GM23338 (cell line): ENCODE results near the gene HS1BP3. TPM values are rescaled to one million over a fixed set of nuclear protein-coding genes. Genes with fewer than 3 reads are reported as not detected.

Source experiments
- ATAC-seq: fragments of 200-7000 bp; cut with Tn5 transposase; 3 replicates; pipeline ENCODE4 v1.9.1; 2020
- DNase-seq: peaks from one replicate; pipeline ENCODE4 v3.0.0-alpha.2; 2015; ENCODE audit warnings: low spot score
- H2AFZ ChIP-seq: fragments of 200-600 bp; sonication (generic); 2 replicates; pipeline ENCODE4 v1.8.0; 2016; ENCODE audit warnings: antibody characterized with exemption, mild to moderate bottlenecking, moderate library complexity
- H3F3A ChIP-seq: fragments of 200-600 bp; sonication (generic); replicated peaks from 2 replicates; pipeline ENCODE4 v1.8.0; 2017; ENCODE audit warnings: antibody characterized with exemption, mixed run types, low read depth
- H3K27ac ChIP-seq: fragments of 200-600 bp; sonication (generic); 2 replicates; pipeline ENCODE4 v1.6.1; 2016; ENCODE audit warnings: low read depth
- H3K27me3 ChIP-seq: fragments of 200-600 bp; sonication (generic); 2 replicates; pipeline ENCODE4 v1.8.0; 2016; ENCODE audit warnings: mild to moderate bottlenecking, mixed run types, moderate library complexity; ENCODE audit not compliant: insufficient read depth
- H3K36me3 ChIP-seq: fragments of 200-600 bp; sonication (generic); 2 replicates; pipeline ENCODE4 v1.8.0; 2016; ENCODE audit warnings: mild to moderate bottlenecking; ENCODE audit not compliant: insufficient read depth
- H3K4me1 ChIP-seq: fragments of 200-600 bp; sonication (generic); 2 replicates; pipeline ENCODE4 v1.8.0; 2016; ENCODE audit warnings: mild to moderate bottlenecking, moderate library complexity; ENCODE audit not compliant: insufficient read depth
- H3K4me2 ChIP-seq: fragments of 200-600 bp; sonication (generic); 2 replicates; pipeline ENCODE4 v1.7.1; 2017; ENCODE audit warnings: mixed run types
- H3K4me3 ChIP-seq: fragments of 200-600 bp; sonication (generic); 2 replicates; pipeline ENCODE4 v1.6.1; 2016; ENCODE audit warnings: mixed run types
- H3K79me2 ChIP-seq: fragments of 200-600 bp; sonication (generic); replicated peaks from 2 replicates; pipeline ENCODE4 v1.8.0; 2017; ENCODE audit warnings: mild to moderate bottlenecking; ENCODE audit not compliant: insufficient read depth
- H3K9me2 ChIP-seq: fragments of 200-600 bp; sonication (generic); 2 replicates; pipeline ENCODE4 v1.8.0; 2017; ENCODE audit not compliant: insufficient read depth
- H4K20me1 ChIP-seq: fragments of 200-600 bp; sonication (generic); replicated peaks from 2 replicates; pipeline ENCODE4 v1.8.0; 2017; ENCODE audit warnings: mild to moderate bottlenecking; ENCODE audit not compliant: insufficient read depth
- H3K27ac Mint-ChIP-seq: 2 replicates; pipeline ENCODE4 v1.8.0; 2020; ENCODE audit warnings: inconsistent platforms, mild to moderate bottlenecking, moderate library complexity, mixed read lengths
- H3K27me3 Mint-ChIP-seq: 3 replicates; pipeline ENCODE4 v1.8.0; 2022; ENCODE audit warnings: low read depth, mild to moderate bottlenecking, moderate library complexity, mixed read lengths, inconsistent platforms; ENCODE audit not compliant: insufficient read depth, poor library complexity
- H3K36me3 Mint-ChIP-seq: 3 replicates; pipeline ENCODE4 v1.8.0; 2021; ENCODE audit warnings: low read depth, mild to moderate bottlenecking, inconsistent platforms, moderate library complexity, mixed read lengths
- H3K4me1 Mint-ChIP-seq: 3 replicates; pipeline ENCODE4 v1.8.0; 2020; ENCODE audit warnings: mild to moderate bottlenecking, inconsistent platforms, mixed read lengths
- H3K4me3 Mint-ChIP-seq: 3 replicates; pipeline ENCODE4 v1.8.0; 2021; ENCODE audit warnings: moderate library complexity, mild to moderate bottlenecking, inconsistent platforms, mixed read lengths
- H3K9me3 Mint-ChIP-seq: 3 replicates; pipeline ENCODE4 v1.8.0; 2020; ENCODE audit warnings: moderate library complexity, mild to moderate bottlenecking, inconsistent platforms, mixed read lengths
- CREB1 ChIP-seq: fragments of 250-450 bp; sonication (Bioruptor Pico); IDR thresholded peaks from 2 replicates; pipeline ENCODE4 v1.5.0; 2020; ENCODE audit warnings: low read depth, mild to moderate bottlenecking, moderate library complexity
- EZH2 ChIP-seq: fragments of 200-600 bp; sonication (generic); IDR thresholded peaks from one replicate; pipeline ENCODE4 v1.8.0; 2017; ENCODE audit warnings: antibody characterized with exemption, mild to moderate bottlenecking, low read depth; ENCODE audit not compliant: unreplicated experiment
- EZH2phosphoT487 ChIP-seq: fragments of 200-600 bp; sonication (generic); IDR thresholded peaks from one replicate; pipeline ENCODE4 v1.8.1; 2018; ENCODE audit warnings: antibody characterized with exemption; ENCODE audit not compliant: unreplicated experiment
- JUNB ChIP-seq: IDR thresholded peaks from one replicate; pipeline ENCODE4 v1.6.1; 2016; ENCODE audit warnings: antibody characterized with exemption; ENCODE audit not compliant: unreplicated experiment
- NANOG ChIP-seq: IDR thresholded peaks from 2 replicates; pipeline ENCODE4 v1.6.1; 2016; ENCODE audit warnings: antibody characterized with exemption, borderline replicate concordance
- POLR2AphosphoS5 ChIP-seq: IDR thresholded peaks from 2 replicates; pipeline ENCODE4 v1.6.1; 2016; ENCODE audit warnings: antibody characterized with exemption, low read depth
- STAT1 ChIP-seq: IDR thresholded peaks from one replicate; pipeline ENCODE4 v1.6.1; 2016; ENCODE audit warnings: antibody characterized with exemption; ENCODE audit not compliant: unreplicated experiment
- ZNF114 ChIP-seq: fragments of 250-450 bp; sonication (Bioruptor Pico); IDR thresholded peaks from 2 replicates; pipeline ENCODE4 v1.5.0; 2020; ENCODE audit warnings: mild to moderate bottlenecking, moderate library complexity
- ZNF331 ChIP-seq: fragments of 250-450 bp; sonication (Bioruptor Pico); IDR thresholded peaks from 2 replicates; pipeline ENCODE4 v1.5.0; 2020; ENCODE audit warnings: low read depth, mild to moderate bottlenecking, moderate library complexity
- polyA plus RNA-seq: library from polyadenylated mRNA; unstranded; fragments of >200 nt; fragmentation: Nextera tagmentation; extraction: Ambion mirVana; gene quantifications from 2 replicates; pipeline ENCODE4 v1.2.1, GENCODE V29; 2016
- total RNA-seq: library from RNA; depleted of rRNA; stranded (reverse); fragments of >200 nt; shearing (Covaris generic); gene quantifications from 2 replicates; pipeline ENCODE4 v1.2.3, GENCODE V29; 2014
- TF ChIP-seq, protein P1 (sequence below): fragments of 250-450 bp; sonication (Bioruptor Pico); IDR thresholded peaks from 2 replicates; pipeline ENCODE4 v1.5.0; 2020; ENCODE audit warnings: mild to moderate bottlenecking, moderate library complexity
- TF ChIP-seq, protein P2 (sequence below): IDR thresholded peaks from one replicate; pipeline ENCODE4 v1.6.1; 2018; ENCODE audit warnings: antibody characterized with exemption; ENCODE audit not compliant: unreplicated experiment
- TF ChIP-seq, protein P3 (sequence below): IDR thresholded peaks from 2 replicates; pipeline ENCODE4 v1.6.1; 2016; ENCODE audit warnings: antibody characterized with exemption
- TF ChIP-seq, protein P4 (sequence below), 2 experiments: fragments of 200-600 bp in 1 of 2; sonication (generic) in 1 of 2; conservative IDR thresholded peaks; 2 replicates each; pipeline versions ENCODE4 v1.5.1 to v1.6.1; 2016 to 2017; ENCODE audit warnings: antibody characterized with exemption in 2 of 2, low read depth in 2 of 2, mild to moderate bottlenecking in 2 of 2, moderate library complexity in 1 of 2

HS1BP3 gene
- total and polyA plus RNA-seq, 2 experiments from 2014 or later: 7.2 to 15.0 TPM

DNA sequence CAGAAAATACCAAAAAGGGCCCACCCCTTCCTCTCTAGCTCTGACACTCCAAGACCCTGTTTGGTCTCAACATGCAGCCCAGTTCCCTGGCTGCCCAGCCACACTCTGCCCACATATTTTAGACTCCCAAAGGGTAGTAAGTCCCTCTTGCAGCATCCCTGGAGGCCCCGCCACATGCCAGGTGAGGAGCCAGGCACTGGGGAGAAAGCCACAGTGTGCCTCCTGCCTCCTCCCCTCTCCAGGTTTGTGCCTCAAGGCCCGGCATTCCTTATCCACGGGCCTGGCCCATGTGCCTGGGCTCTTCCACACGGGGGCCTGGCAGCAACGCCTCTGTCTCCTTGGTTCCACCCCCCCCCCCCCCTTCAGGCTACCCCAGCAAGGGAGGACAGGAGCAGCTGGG, 75.5 kb downstream of the HS1BP3 start:
- H3K4me1 ChIP-seq: no peaks in the 10 kb centered on the region
- no peak overlapping the region for H3K4me3 Mint-ChIP-seq
- no peaks in the 10 kb centered on the region for H3K9me3 Mint-ChIP-seq
- H3K27me3 ChIP-seq: no peaks in the 10 kb centered on the region
- no peak overlapping the region for H3K27ac ChIP-seq
- peaks cover 20% of the 10 kb centered on the region for H3K27me3 Mint-ChIP-seq
- no peaks in the 10 kb centered on the region; the same call in 1 of the 2 replicates for H3K9me2 ChIP-seq
- no peak overlapping the region for H3K4me2 ChIP-seq
- no peaks in the 10 kb centered on the region for H3K36me3 ChIP-seq
- H3F3A ChIP-seq: no peaks in the 10 kb centered on the region
- peaks cover 5% of the 10 kb centered on the region; the same call in 1 of the 3 replicates for H3K4me1 Mint-ChIP-seq
- H3K27ac Mint-ChIP-seq: no peak overlapping the region
- no peaks in the 10 kb centered on the region for H3K79me2 ChIP-seq
- no peaks in the 10 kb centered on the region for H3K36me3 Mint-ChIP-seq
- DNase-seq (no peak), ATAC-seq (peak; percentile 30; the same call in 2 of the 3 replicates)
- no peak overlapping the region for H2AFZ ChIP-seq
- TF ChIP-seq ZNF331 (CRISPR knock-in tag) (no peak), NANOG (no peak), CREB1 (no peak), STAT1 (no peak), ZNF114 (no peak), POLR2AphosphoS5 (no peak), JUNB (no peak), EZH2phosphoT487 (no peak), EZH2 (no peak)
- TF ChIP-seq, protein P1, sequence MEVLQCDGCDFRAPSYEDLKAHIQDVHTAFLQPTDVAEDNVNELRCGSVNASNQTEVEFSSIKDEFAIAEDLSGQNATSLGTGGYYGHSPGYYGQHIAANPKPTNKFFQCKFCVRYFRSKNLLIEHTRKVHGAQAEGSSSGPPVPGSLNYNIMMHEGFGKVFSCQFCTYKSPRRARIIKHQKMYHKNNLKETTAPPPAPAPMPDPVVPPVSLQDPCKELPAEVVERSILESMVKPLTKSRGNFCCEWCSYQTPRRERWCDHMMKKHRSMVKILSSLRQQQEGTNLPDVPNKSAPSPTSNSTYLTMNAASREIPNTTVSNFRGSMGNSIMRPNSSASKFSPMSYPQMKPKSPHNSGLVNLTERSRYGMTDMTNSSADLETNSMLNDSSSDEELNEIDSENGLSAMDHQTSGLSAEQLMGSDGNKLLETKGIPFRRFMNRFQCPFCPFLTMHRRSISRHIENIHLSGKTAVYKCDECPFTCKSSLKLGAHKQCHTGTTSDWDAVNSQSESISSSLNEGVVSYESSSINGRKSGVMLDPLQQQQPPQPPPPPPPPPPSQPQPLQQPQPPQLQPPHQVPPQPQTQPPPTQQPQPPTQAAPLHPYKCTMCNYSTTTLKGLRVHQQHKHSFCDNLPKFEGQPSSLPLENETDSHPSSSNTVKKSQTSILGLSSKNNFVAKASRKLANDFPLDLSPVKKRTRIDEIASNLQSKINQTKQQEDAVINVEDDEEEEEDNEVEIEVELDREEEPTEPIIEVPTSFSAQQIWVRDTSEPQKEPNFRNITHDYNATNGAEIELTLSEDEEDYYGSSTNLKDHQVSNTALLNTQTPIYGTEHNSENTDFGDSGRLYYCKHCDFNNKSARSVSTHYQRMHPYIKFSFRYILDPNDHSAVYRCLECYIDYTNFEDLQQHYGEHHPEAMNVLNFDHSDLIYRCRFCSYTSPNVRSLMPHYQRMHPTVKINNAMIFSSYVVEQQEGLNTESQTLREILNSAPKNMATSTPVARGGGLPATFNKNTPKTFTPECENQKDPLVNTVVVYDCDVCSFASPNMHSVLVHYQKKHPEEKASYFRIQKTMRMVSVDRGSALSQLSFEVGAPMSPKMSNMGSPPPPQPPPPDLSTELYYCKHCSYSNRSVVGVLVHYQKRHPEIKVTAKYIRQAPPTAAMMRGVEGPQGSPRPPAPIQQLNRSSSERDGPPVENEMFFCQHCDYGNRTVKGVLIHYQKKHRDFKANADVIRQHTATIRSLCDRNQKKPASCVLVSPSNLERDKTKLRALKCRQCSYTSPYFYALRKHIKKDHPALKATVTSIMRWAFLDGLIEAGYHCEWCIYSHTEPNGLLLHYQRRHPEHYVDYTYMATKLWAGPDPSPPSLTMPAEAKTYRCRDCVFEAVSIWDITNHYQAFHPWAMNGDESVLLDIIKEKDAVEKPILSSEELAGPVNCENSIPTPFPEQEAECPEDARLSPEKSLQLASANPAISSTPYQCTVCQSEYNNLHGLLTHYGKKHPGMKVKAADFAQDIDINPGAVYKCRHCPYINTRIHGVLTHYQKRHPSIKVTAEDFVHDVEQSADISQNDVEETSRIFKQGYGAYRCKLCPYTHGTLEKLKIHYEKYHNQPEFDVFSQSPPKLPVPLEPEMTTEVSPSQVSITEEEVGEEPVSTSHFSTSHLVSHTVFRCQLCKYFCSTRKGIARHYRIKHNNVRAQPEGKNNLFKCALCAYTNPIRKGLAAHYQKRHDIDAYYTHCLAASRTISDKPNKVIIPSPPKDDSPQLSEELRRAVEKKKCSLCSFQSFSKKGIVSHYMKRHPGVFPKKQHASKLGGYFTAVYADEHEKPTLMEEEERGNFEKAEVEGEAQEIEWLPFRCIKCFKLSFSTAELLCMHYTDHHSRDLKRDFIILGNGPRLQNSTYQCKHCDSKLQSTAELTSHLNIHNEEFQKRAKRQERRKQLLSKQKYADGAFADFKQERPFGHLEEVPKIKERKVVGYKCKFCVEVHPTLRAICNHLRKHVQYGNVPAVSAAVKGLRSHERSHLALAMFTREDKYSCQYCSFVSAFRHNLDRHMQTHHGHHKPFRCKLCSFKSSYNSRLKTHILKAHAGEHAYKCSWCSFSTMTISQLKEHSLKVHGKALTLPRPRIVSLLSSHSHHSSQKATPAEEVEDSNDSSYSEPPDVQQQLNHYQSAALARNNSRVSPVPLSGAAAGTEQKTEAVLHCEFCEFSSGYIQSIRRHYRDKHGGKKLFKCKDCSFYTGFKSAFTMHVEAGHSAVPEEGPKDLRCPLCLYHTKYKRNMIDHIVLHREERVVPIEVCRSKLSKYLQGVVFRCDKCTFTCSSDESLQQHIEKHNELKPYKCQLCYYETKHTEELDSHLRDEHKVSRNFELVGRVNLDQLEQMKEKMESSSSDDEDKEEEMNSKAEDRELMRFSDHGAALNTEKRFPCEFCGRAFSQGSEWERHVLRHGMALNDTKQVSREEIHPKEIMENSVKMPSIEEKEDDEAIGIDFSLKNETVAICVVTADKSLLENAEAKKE (CRISPR knock-in tag): no peak
- TF ChIP-seq, protein P2, sequence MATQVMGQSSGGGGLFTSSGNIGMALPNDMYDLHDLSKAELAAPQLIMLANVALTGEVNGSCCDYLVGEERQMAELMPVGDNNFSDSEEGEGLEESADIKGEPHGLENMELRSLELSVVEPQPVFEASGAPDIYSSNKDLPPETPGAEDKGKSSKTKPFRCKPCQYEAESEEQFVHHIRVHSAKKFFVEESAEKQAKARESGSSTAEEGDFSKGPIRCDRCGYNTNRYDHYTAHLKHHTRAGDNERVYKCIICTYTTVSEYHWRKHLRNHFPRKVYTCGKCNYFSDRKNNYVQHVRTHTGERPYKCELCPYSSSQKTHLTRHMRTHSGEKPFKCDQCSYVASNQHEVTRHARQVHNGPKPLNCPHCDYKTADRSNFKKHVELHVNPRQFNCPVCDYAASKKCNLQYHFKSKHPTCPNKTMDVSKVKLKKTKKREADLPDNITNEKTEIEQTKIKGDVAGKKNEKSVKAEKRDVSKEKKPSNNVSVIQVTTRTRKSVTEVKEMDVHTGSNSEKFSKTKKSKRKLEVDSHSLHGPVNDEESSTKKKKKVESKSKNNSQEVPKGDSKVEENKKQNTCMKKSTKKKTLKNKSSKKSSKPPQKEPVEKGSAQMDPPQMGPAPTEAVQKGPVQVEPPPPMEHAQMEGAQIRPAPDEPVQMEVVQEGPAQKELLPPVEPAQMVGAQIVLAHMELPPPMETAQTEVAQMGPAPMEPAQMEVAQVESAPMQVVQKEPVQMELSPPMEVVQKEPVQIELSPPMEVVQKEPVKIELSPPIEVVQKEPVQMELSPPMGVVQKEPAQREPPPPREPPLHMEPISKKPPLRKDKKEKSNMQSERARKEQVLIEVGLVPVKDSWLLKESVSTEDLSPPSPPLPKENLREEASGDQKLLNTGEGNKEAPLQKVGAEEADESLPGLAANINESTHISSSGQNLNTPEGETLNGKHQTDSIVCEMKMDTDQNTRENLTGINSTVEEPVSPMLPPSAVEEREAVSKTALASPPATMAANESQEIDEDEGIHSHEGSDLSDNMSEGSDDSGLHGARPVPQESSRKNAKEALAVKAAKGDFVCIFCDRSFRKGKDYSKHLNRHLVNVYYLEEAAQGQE: no peak
- TF ChIP-seq, protein P3, sequence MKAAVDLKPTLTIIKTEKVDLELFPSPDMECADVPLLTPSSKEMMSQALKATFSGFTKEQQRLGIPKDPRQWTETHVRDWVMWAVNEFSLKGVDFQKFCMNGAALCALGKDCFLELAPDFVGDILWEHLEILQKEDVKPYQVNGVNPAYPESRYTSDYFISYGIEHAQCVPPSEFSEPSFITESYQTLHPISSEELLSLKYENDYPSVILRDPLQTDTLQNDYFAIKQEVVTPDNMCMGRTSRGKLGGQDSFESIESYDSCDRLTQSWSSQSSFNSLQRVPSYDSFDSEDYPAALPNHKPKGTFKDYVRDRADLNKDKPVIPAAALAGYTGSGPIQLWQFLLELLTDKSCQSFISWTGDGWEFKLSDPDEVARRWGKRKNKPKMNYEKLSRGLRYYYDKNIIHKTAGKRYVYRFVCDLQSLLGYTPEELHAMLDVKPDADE: no peak
- TF ChIP-seq, protein P4, sequence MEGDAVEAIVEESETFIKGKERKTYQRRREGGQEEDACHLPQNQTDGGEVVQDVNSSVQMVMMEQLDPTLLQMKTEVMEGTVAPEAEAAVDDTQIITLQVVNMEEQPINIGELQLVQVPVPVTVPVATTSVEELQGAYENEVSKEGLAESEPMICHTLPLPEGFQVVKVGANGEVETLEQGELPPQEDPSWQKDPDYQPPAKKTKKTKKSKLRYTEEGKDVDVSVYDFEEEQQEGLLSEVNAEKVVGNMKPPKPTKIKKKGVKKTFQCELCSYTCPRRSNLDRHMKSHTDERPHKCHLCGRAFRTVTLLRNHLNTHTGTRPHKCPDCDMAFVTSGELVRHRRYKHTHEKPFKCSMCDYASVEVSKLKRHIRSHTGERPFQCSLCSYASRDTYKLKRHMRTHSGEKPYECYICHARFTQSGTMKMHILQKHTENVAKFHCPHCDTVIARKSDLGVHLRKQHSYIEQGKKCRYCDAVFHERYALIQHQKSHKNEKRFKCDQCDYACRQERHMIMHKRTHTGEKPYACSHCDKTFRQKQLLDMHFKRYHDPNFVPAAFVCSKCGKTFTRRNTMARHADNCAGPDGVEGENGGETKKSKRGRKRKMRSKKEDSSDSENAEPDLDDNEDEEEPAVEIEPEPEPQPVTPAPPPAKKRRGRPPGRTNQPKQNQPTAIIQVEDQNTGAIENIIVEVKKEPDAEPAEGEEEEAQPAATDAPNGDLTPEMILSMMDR (conservative IDR thresholded peaks at IDR 0.05; ENCODE audit: low read depth in 2 of 2): no peak
- no peaks in the 10 kb centered on the region for H4K20me1 ChIP-seq
- no peak overlapping the region for H3K4me3 ChIP-seq
